GM18505 (cell line): ENCODE data around the gene CCP110.
"Not testable (repeated sequence)": the region's sequence is repeated elsewhere in the genome, so short reads cannot be mapped to it uniquely, and the experiment has no call there.

ENCODE experiments used
- ATAC-seq: cut with Tn5 transposase; IDR thresholded peaks from one replicate; pipeline ENCODE4 v1.9.1; 2021; ENCODE audit not compliant: unreplicated experiment
- POLR2A ChIP-seq: IDR thresholded peaks from 4 replicates; pipeline ENCODE4 v1.6.1; 2011; ENCODE audit warnings: borderline replicate concordance; ENCODE audit not compliant: insufficient read depth, insufficient read length; ENCODE audit errors: extremely low read depth

The CCP110 gene

DNA sequence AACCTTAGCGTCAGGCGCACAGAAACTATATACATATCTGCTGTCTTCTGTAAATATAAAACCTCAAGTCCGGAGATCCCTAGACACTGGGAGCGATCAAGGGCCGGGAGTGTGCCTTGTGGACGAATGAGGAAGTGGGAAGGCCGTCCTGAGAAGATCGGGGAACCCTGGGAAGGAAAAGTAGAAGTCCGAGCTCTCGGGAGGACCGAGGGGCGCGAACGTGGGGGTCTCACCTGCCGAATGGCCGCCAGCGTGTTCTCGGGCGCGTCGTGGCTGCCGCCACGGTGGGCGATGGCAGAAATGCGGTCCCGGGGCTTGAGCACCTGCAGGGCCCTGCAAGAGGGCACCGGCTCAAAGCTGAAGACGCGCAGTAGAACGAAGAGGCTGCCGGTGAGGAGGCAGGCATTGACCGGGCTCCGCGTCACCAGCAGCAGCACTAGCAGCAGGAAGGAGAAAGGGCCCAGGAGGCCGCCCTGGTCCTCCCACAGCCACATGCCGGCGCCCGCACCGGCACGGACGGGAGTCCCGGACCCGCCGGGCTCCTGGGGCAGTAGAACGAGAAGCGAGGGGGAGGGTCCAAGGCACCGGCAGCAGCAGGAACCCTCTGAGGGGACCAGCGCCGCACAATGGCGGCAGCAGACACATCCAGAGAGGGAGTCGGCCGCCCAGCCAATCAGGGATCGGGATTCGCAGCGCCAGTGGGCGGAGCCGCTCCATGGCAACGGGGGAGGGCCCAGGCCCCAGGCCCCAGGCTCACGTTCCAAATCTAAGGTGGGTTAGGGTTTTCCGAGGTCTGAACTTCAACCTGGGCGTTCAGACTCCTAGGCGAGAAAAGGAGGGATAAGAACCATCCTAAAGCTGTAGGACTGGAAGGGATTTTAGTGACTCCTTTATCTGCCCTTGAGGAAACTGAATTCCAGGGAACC is 2.0 kb upstream of the CCP110 start, which contains the start of gene GDE1:
GDE1 (minus strand) TSS at position 628 of the 926 bp plus-strand sequence; CDS start at position 494, 134 bp downstream.
- peak; percentile 64 for ATAC-seq
- TF ChIP-seq POLR2A: peak; percentile 90

DNA sequence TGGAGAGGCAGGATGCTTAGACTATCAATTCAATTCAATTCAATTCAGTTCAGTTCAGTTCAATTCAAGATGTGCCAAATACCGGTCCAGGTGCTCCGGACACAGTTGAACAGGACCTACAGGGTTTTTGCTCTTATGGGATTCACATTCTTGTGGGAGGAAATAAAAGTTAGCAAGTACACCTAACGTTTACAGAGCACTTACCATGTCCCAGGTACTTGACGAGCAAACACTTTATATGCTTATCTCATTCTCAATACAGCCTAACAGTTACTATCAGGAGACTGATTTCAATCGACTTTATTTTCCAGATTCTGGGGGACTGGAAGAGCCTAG is 1.4 kb upstream of the CCP110 start:
- TF ChIP-seq POLR2A: no peak
- no peak for ATAC-seq

DNA sequence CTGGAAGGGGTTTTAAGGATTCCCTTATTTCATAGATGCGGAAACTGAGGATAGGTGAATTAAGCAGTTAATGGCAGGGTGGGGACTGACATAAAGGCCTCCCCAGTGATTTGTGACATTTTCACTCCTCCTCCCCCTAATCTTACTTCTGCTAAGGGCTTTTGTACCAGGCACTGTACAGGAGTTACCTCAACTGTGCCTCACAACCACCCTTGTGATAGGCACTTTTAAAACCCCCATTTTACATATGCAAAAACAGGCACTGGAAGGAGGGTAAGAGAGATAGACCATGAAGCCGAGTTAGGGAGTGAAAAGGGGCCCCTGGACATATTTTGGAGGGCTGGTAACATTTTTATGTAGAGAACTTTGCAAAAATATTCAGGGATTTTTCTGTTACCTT is 982 bp upstream of the CCP110 start:
- TF ChIP-seq POLR2A: no peak
- no peak for ATAC-seq

DNA sequence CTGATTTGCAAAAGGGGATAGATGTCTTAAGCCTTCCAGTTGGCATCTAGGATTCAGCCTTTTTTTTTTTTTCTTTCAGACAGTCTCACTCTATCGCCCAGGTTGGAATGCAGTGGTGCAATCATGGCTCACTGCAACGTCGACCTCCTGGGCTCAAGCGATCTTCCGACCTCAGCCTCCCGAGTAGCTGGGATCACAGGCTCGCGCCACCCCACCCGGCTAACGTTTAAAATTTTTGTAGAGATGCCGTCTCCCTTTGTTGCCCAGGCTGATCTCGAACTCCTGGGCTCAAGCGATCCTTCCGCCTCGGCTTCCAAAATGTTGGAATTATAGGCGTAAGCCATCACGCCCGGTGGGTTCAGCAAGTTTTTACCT is 571 bp upstream of the CCP110 start:
- no peak for ATAC-seq

DNA sequence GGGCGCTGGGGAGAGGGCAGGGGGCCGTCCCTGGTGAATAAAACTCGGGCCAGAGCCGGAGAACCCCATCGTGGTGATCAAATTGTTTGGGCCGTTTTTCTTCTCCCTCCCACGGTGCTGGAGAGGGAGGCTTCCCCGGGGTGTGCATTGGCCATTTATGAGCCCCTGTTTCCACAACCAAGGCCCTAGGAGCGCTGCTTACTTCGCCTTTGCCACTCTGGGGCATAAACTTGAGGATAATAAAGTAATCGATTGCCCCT is 544 bp downstream of the CCP110 start:
- ATAC-seq: no peak
- TF ChIP-seq POLR2A: no peak

More for the DNA sequence above, 571 bp upstream of the CCP110 start:
- TF ChIP-seq POLR2A: no peak

DNA sequence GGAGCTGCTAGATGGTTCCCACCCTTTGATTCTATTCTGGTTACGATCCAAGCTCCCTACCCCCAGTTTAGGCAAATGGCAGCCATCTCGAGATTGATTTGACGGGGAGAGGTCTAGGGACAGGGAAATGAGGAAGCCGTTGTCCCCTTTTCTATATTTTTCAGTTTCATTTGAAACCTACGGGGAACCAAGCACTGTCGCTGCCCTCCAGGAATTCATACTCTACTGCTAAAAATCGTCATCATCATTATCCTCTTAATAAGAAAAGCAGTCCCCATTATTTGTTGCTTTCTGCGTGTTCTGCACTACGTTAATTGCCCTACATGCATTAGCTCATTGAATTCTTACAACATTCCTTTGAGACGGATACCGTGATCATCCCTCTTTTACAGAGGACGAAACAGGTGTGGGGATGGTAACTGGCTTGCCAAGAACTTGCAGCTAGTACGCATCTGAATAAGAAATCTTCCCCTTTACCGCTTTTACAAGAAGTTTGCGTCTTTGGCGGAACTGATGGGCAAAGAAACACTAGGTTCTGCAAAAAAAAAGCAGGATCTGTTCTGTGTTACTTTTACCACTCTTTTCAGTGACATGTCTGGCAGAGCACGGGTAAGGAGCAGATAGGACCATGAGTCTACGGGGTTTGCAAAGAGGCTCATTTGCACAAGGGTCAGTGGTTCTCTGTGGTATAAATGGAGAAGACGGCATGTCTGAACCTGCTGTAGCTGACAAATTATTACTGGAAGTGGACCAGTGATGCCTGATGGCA is 1.1 kb downstream of the CCP110 start:
- ATAC-seq: no peak
- TF ChIP-seq POLR2A: no peak

DNA sequence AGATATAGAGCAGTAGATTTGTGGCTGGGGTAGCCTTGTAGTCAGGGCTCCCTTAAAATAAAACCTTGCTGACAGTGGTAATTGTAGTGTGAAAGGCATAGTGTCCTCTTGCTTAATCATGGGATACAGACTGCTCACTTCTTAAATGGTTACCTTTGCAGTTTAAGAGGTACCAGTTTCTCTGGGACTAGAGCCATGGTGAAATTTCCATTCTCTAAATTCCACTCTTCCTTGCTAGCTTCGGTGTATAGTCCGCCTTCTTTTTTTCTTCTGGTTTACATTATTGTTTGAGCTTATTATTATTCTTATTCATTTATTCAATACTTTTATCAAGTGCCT is 1.6 kb downstream of the CCP110 start:
- ATAC-seq: no peak
- TF ChIP-seq POLR2A: no peak

DNA sequence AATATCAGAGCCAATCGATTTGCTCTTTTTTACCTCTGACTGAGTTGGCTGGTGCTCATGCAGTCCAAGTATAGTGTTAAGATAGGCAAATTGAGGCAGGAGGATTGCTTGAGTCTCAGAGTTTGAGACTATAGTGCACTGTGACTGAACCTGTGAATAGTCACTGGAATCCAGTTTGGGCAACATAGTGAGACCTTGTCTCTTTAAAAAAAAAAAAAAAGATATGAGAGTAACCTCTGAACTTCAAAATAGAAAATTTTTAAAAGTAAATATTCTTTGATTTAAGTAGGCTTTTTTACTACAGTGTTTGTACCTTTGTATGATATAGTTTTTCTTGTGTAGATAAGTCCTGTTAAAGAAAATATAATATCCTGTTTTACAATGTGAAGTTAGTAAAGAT is 3.4 kb downstream of the CCP110 start:
- no peak for ATAC-seq
- TF ChIP-seq POLR2A: no peak

DNA sequence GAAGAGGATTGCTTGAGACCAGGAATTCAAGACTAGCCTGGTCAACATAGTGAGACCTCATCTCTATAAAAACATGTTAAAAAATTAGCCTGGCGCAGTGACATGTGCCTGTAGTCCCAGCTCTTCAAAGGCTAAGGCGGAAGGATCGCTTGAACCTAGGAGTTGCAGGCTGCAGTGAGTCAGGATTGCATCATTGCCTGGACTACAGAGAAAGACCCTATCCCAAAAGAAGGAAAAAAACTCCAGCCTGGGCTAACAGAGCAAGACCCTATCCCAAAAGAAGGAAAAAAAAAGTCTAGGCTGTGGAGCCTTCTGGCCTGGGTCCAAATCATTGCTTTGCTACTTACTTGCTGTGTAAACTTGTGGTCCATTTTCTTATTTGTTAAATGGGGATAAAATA is 4.9 kb downstream of the CCP110 start:
- no peak for ATAC-seq
- TF ChIP-seq POLR2A: no peak

DNA sequence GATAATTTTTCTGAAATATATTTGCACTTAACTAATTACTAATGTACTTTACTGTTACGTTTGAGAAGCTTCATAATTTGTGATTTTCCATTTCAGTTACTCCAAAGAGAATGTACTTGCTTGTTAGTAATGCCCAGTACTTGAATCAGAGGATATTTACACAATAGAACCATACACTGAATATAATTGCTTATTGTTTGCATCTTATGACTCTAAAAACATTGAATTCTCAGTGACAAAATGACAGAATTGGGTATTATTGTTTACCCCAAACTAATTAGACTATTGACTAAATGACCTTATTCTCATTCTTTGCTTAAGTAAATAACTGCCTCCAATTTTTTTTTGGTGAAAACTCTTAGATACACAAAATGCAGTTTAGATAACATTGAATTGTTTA is 8.9 kb downstream of the CCP110 start:
- ATAC-seq: no peak
- no peak for TF ChIP-seq POLR2A

DNA sequence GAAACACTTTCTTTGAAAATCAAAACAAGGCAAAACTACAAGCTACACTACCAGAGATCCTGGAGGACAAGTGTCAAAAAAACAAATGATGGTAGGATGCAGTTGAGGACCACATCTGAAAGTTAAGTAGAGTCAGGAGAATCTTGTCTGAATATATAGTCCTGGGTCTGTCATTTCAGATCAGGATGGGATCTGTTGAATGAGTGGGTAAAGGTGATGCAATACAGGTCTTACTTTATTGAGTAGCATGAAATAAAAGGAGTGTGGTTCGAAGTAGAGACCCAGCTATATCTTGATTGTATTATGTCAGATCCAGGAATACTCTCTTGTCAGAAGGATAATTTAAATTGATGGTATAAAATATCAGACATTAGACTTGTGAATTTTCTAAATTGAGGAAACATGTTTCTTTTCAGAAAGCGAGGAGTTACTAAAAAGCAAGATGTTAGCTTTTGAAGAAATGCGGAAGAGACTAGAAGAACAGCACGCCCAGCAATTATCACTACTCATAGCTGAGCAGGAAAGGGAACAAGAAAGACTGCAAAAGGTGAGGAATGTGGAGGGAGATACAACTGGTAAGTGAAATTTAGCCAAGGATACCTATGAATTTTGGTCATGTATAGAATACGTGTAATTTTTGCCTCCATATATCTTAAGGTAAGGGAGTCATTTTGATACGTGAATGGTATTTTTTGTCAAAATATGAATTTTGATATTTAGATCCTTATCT is 16.7 kb downstream of the CCP110 start:
- no peak for ATAC-seq
- TF ChIP-seq POLR2A: no peak

DNA sequence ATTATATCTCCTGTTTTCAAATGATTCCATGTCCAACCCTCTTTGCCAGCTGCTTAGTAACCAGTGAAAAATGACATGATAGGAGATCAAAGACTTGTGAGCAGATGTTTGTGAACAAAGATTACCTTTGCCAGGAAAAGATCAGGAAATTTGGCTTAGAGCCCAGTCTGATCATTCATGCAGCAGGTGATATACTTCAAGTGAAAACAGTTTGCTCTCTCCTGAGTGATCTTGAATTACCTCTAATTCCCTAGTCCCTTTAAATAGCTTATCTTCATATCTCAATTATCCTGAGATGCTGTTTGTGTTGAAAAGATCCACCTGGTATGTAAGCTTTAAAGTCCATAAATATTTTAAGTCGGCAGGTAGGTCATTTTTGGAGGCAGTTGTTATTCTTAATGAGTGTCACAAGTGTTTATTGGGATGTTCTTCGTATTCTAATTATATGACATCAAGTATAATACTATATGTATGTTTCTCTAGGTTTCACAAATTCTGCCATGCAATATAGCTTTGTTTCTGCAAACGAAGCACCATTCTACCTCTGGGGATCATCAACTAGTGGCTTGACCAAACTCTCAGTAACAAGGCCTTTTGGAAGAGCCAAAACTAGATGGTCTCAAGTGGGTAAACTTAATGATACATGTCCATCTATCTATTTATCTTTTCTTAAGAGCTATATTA is 18.5 kb downstream of the CCP110 start:
- no peak for TF ChIP-seq POLR2A
- no peak for ATAC-seq

DNA sequence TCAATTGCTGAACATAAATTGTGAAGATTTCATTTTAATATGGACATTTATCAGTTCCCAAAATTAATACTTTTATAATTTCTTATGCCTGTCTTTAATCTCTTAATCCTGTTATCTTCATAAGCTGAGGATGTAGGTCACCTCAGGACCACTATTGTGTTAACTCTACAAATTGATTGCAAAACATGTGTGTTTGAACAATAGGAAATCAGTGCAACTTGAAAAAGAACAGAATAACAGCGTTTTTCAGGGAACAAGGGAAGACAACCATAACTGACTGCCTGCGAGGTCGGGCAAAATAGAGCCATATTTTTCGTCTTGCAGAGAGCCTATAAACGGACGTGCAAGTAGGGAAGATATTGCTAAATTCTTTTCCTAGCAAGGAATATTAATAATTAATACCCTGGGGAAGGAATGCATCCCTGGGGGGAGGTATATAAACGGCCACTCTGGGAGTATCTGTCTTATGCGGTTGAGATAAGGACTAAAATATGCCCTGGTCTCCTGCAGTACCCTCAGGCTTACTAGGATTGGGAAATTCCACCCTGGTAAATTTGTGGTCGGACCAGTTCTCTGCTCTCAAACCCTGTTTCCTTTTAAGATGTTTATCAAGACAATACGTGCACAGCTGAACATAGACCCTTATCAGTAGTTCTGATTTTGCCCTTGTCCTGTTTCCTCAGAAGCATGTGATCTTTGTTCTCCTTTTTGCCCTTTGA is 19.7 kb downstream of the CCP110 start:
- not testable (repeated sequence) for ATAC-seq
